ENCODE results near the gene RGS8.

RGS8 gene

DNA sequence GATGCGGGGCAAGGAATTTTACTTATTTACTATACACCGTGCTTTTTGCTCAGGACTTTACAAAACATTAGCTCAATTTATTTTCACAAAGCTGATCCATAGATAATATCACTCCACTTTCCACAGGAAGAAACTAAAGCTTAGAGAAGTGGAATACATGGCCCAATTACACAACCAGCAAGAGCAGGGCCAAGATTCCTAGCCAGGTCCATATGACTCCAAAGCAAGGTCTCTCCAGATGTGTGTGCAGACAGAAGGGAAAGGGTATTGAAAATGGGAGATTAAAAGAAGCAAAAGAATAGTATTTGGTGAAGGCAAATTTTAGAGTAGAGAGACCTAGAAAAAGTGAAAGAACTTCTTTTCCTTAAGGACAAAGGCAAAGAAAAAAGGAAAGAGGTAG, 30.4 kb downstream of the RGS8 start:
- no peaks in the 10 kb centered on the region for H3K4me1 ChIP-seq (ENCODE audit: control insufficient read depth, insufficient read depth, low read length)
- no peak overlapping the region for H3K4me3 ChIP-seq (ENCODE audit: low read depth, low read length)
- no peaks in the 10 kb centered on the region for H3K36me3 ChIP-seq (ENCODE audit: control insufficient read depth, insufficient read depth, low read length)
- no peaks in the 10 kb centered on the region for H3K27me3 ChIP-seq (ENCODE audit: control insufficient read depth, insufficient read depth, low read length)
- H3K9me3 ChIP-seq (ENCODE audit: control insufficient read depth, insufficient read depth, low read depth, low read length) = no peaks in the 10 kb centered on the region
- no peak overlapping the region for H3K27ac ChIP-seq (ENCODE audit: low read depth, low read length)
- H3K9ac ChIP-seq (ENCODE audit: low read length) = no peak overlapping the region

DNA sequence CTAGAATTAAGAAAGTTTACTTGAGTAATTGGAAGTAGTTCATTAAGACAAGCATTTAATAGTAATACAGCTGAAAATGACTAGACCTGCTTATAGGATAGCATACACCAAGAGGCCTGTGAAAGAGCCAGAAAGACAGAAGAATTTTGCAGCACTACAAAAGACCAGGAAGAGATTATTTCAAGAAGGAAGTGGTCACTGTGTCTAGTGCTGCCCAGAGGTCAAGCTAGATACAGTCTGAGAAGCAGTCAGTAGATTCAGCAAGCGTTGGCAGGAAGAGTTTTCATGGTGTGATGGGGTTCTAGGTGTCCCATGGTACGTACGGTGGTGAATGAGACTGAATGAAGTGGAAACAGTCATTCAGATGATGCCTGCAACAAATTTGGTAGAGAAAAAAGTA, 31.5 kb downstream of the RGS8 start:
- no peaks in the 10 kb centered on the region for H3K4me1 ChIP-seq (ENCODE audit: control insufficient read depth, insufficient read depth, low read length)
- no peak overlapping the region for H3K4me3 ChIP-seq (ENCODE audit: low read depth, low read length)
- no peak overlapping the region for H3K27ac ChIP-seq (ENCODE audit: low read depth, low read length)
- no peak overlapping the region for H3K9ac ChIP-seq (ENCODE audit: low read length)
- no peaks in the 10 kb centered on the region for H3K9me3 ChIP-seq (ENCODE audit: control insufficient read depth, insufficient read depth, low read depth, low read length)
- H3K27me3 ChIP-seq (ENCODE audit: control insufficient read depth, insufficient read depth, low read length) = no peaks in the 10 kb centered on the region
- no peaks in the 10 kb centered on the region for H3K36me3 ChIP-seq (ENCODE audit: control insufficient read depth, insufficient read depth, low read length)

- Histone ChIP-seq H3K9me3 (ENCODE audit: control insufficient read depth, insufficient read depth, low read depth, low read length) (no peaks in the 10 kb centered on the region), H3K9ac (ENCODE audit: low read length) (no peak overlapping the region), H3K4me1 (ENCODE audit: control insufficient read depth, insufficient read depth, low read length) (no peaks in the 10 kb centered on the region), H3K27ac (ENCODE audit: low read depth, low read length) (no peak overlapping the region), H3K27me3 (ENCODE audit: control insufficient read depth, insufficient read depth, low read length) (no peaks in the 10 kb centered on the region), H3K4me3 (ENCODE audit: low read depth, low read length) (no peak overlapping the region), H3K36me3 (ENCODE audit: control insufficient read depth, insufficient read depth, low read length) (no peaks in the 10 kb centered on the region)
These were observed 33.1 kb downstream of the RGS8 start for GRCh38 chr1:182651339-182651724.

GRCh38 chr1:182650678-182651338, 33.6 kb downstream of the RGS8 start:
- Histone ChIP-seq H3K27me3 (ENCODE audit: control insufficient read depth, insufficient read depth, low read length) (no peaks in the 10 kb centered on the region), H3K4me3 (ENCODE audit: low read depth, low read length) (no peak overlapping the region), H3K27ac (ENCODE audit: low read depth, low read length) (no peak overlapping the region), H3K9ac (ENCODE audit: low read length) (no peak overlapping the region), H3K9me3 (ENCODE audit: control insufficient read depth, insufficient read depth, low read depth, low read length) (no peaks in the 10 kb centered on the region), H3K4me1 (ENCODE audit: control insufficient read depth, insufficient read depth, low read length) (no peaks in the 10 kb centered on the region), H3K36me3 (ENCODE audit: control insufficient read depth, insufficient read depth, low read length) (no peaks in the 10 kb centered on the region)

GRCh38 chr1:182649041-182649440, 35.3 kb downstream of the RGS8 start:
- Histone ChIP-seq H3K9me3 (ENCODE audit: control insufficient read depth, insufficient read depth, low read depth, low read length) (no peaks in the 10 kb centered on the region), H3K36me3 (ENCODE audit: control insufficient read depth, insufficient read depth, low read length) (no peaks in the 10 kb centered on the region), H3K4me3 (ENCODE audit: low read depth, low read length) (no peak overlapping the region), H3K27me3 (ENCODE audit: control insufficient read depth, insufficient read depth, low read length) (no peaks in the 10 kb centered on the region), H3K27ac (ENCODE audit: low read depth, low read length) (no peak overlapping the region), H3K9ac (ENCODE audit: low read length) (no peak overlapping the region), H3K4me1 (ENCODE audit: control insufficient read depth, insufficient read depth, low read length) (no peaks in the 10 kb centered on the region)

GRCh38 chr1:182646739-182647138, 37.6 kb downstream of the RGS8 start:
- H3K4me1 ChIP-seq (ENCODE audit: control insufficient read depth, insufficient read depth, low read length) = no peaks in the 10 kb centered on the region
- no peaks in the 10 kb centered on the region for H3K27me3 ChIP-seq (ENCODE audit: control insufficient read depth, insufficient read depth, low read length)
- H3K36me3 ChIP-seq (ENCODE audit: control insufficient read depth, insufficient read depth, low read length) = no peaks in the 10 kb centered on the region
- no peaks in the 10 kb centered on the region for H3K9me3 ChIP-seq (ENCODE audit: control insufficient read depth, insufficient read depth, low read depth, low read length)
- no peak overlapping the region for H3K4me3 ChIP-seq (ENCODE audit: low read depth, low read length)
- H3K9ac ChIP-seq (ENCODE audit: low read length) = no peak overlapping the region
- no peak overlapping the region for H3K27ac ChIP-seq (ENCODE audit: low read depth, low read length)

- no peak overlapping the region for H3K27ac ChIP-seq (ENCODE audit: low read depth, low read length)
- no peaks in the 10 kb centered on the region for H3K27me3 ChIP-seq (ENCODE audit: control insufficient read depth, insufficient read depth, low read length)
- no peaks in the 10 kb centered on the region for H3K36me3 ChIP-seq (ENCODE audit: control insufficient read depth, insufficient read depth, low read length)
- H3K9ac ChIP-seq (ENCODE audit: low read length) = no peak overlapping the region
- no peaks in the 10 kb centered on the region for H3K4me1 ChIP-seq (ENCODE audit: control insufficient read depth, insufficient read depth, low read length)
- H3K4me3 ChIP-seq (ENCODE audit: low read depth, low read length) = no peak overlapping the region
- H3K9me3 ChIP-seq (ENCODE audit: control insufficient read depth, insufficient read depth, low read depth, low read length) = no peaks in the 10 kb centered on the region
These were observed 39.5 kb downstream of the RGS8 start for GRCh38 chr1:182644886-182645285.

- Histone ChIP-seq H3K36me3 (ENCODE audit: control insufficient read depth, insufficient read depth, low read length) (no peaks in the 10 kb centered on the region), H3K4me3 (ENCODE audit: low read depth, low read length) (no peak overlapping the region), H3K9ac (ENCODE audit: low read length) (no peak overlapping the region), H3K27me3 (ENCODE audit: control insufficient read depth, insufficient read depth, low read length) (no peaks in the 10 kb centered on the region), H3K9me3 (ENCODE audit: control insufficient read depth, insufficient read depth, low read depth, low read length) (no peaks in the 10 kb centered on the region), H3K27ac (ENCODE audit: low read depth, low read length) (no peak overlapping the region), H3K4me1 (ENCODE audit: control insufficient read depth, insufficient read depth, low read length) (no peaks in the 10 kb centered on the region)
These were observed 40.7 kb downstream of the RGS8 start for GRCh38 chr1:182643699-182644098.

- Histone ChIP-seq H3K27me3 (ENCODE audit: control insufficient read depth, insufficient read depth, low read length) (no peaks in the 10 kb centered on the region), H3K9me3 (ENCODE audit: control insufficient read depth, insufficient read depth, low read depth, low read length) (no peaks in the 10 kb centered on the region), H3K36me3 (ENCODE audit: control insufficient read depth, insufficient read depth, low read length) (no peaks in the 10 kb centered on the region), H3K27ac (ENCODE audit: low read depth, low read length) (no peak overlapping the region), H3K4me1 (ENCODE audit: control insufficient read depth, insufficient read depth, low read length) (no peaks in the 10 kb centered on the region), H3K9ac (ENCODE audit: low read length) (no peak overlapping the region), H3K4me3 (ENCODE audit: low read depth, low read length) (no peak overlapping the region)
These were observed 41.9 kb downstream of the RGS8 start for GRCh38 chr1:182642461-182642860.

DNA sequence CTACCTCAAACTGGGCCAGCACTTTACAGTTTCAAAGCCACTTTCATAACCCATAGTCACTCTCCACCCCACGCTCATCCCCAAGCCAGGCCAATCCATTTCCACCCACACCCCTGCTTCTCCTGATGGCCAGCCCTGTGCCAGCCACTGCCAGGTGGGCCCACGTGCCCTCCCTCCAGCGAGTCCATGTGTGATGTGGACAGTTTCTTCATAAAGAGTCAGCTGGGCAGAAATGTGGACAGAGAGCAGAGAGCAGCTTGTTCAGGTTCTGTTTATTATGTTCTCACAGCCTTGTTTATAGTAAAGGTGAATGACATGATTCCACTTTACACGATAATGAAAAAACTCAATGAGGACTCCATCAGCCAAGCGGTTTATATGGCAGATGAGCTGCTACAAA, 42.8 kb downstream of the RGS8 start:
- H3K27ac ChIP-seq (ENCODE audit: low read depth, low read length) = no peak overlapping the region
- no peaks in the 10 kb centered on the region for H3K27me3 ChIP-seq (ENCODE audit: control insufficient read depth, insufficient read depth, low read length)
- no peaks in the 10 kb centered on the region for H3K4me1 ChIP-seq (ENCODE audit: control insufficient read depth, insufficient read depth, low read length)
- no peaks in the 10 kb centered on the region for H3K9me3 ChIP-seq (ENCODE audit: control insufficient read depth, insufficient read depth, low read depth, low read length)
- no peak overlapping the region for H3K4me3 ChIP-seq (ENCODE audit: low read depth, low read length)
- no peak overlapping the region for H3K9ac ChIP-seq (ENCODE audit: low read length)
- no peaks in the 10 kb centered on the region for H3K36me3 ChIP-seq (ENCODE audit: control insufficient read depth, insufficient read depth, low read length)

- no peak overlapping the region for H3K27ac ChIP-seq (ENCODE audit: low read depth, low read length)
- no peaks in the 10 kb centered on the region for H3K36me3 ChIP-seq (ENCODE audit: control insufficient read depth, insufficient read depth, low read length)
- no peaks in the 10 kb centered on the region for H3K27me3 ChIP-seq (ENCODE audit: control insufficient read depth, insufficient read depth, low read length)
- no peak overlapping the region for H3K9ac ChIP-seq (ENCODE audit: low read length)
- no peaks in the 10 kb centered on the region for H3K9me3 ChIP-seq (ENCODE audit: control insufficient read depth, insufficient read depth, low read depth, low read length)
- no peak overlapping the region for H3K4me3 ChIP-seq (ENCODE audit: low read depth, low read length)
- H3K4me1 ChIP-seq (ENCODE audit: control insufficient read depth, insufficient read depth, low read length) = no peaks in the 10 kb centered on the region
These were observed 45.1 kb downstream of the RGS8 start for GRCh38 chr1:182639330-182639729.

DNA sequence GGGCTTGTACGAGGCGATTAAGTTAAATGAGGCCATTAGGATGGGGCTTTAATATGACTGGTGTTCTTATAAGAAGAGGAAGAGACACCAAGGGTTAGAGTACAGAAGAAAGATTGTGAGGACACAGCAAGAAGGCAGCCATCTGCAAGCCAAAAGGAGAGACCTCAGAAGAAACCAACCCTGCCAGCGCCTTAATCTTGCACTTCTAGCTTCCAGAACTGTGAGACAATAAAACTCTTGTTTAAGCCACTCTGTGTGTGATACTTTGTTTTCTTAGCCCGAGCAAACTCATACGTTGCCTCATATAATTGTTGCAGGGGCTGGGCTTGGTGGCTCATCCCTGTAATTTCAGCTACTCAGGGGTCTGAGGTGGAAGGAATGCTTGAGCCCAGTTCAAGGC, 46.6 kb downstream of the RGS8 start:
- Histone ChIP-seq H3K27ac (ENCODE audit: low read depth, low read length) (no peak overlapping the region), H3K4me3 (ENCODE audit: low read depth, low read length) (no peak overlapping the region), H3K9ac (ENCODE audit: low read length) (no peak overlapping the region), H3K36me3 (ENCODE audit: control insufficient read depth, insufficient read depth, low read length) (no peaks in the 10 kb centered on the region), H3K9me3 (ENCODE audit: control insufficient read depth, insufficient read depth, low read depth, low read length) (no peaks in the 10 kb centered on the region), H3K27me3 (ENCODE audit: control insufficient read depth, insufficient read depth, low read length) (no peaks in the 10 kb centered on the region), H3K4me1 (ENCODE audit: control insufficient read depth, insufficient read depth, low read length) (peaks cover 11% of the 10 kb centered on the region)
